Osteoblast (primary cell): ENCODE results near the gene LRFN4. TPM values are rescaled to one million over a fixed set of nuclear protein-coding genes. Genes with fewer than 3 reads are reported as not detected.

Source experiments
- DNase-seq: peaks from one replicate; pipeline ENCODE4 v3.0.0; 2011; ENCODE audit warnings: low spot score, mixed read lengths; ENCODE audit not compliant: insufficient read length; ENCODE audit errors: missing footprints
- H2AFZ ChIP-seq: 2 replicates; pipeline ENCODE4 v1.6.0; 2011; ENCODE audit warnings: mild to moderate bottlenecking, low read length
- H3K27ac ChIP-seq: 2 replicates; pipeline ENCODE4 v1.5.1; 2011; ENCODE audit warnings: mild to moderate bottlenecking, low read depth, low read length, moderate library complexity
- H3K27me3 ChIP-seq: 2 replicates; pipeline ENCODE4 v1.6.0; 2012; ENCODE audit warnings: mild to moderate bottlenecking, control low read depth, inconsistent platforms, low read length, moderate library complexity; ENCODE audit not compliant: insufficient read depth
- H3K36me3 ChIP-seq: 2 replicates; pipeline ENCODE4 v1.5.1; 2011; ENCODE audit warnings: mild to moderate bottlenecking, low read length, control low read depth, moderate library complexity; ENCODE audit not compliant: insufficient read depth
- H3K4me1 ChIP-seq: 2 replicates; pipeline ENCODE4 v1.5.1; 2011; ENCODE audit warnings: mild to moderate bottlenecking, low read length, control low read depth, moderate library complexity; ENCODE audit not compliant: insufficient read depth
- H3K4me2 ChIP-seq: 2 replicates; pipeline ENCODE4 v1.6.0; 2011; ENCODE audit warnings: mild to moderate bottlenecking, low read length; ENCODE audit not compliant: insufficient read depth
- H3K4me3 ChIP-seq: fragments of 200-600 bp; sonication (generic); 3 replicates; pipeline ENCODE4 v1.5.1; 2012; ENCODE audit warnings: mild to moderate bottlenecking, low read length, inconsistent platforms; ENCODE audit not compliant: insufficient read depth
- H3K79me2 ChIP-seq: 2 replicates; pipeline ENCODE4 v1.6.0; 2012; ENCODE audit warnings: mild to moderate bottlenecking, low read length, control low read depth, inconsistent platforms; ENCODE audit not compliant: insufficient read depth
- H3K9me3 ChIP-seq: 2 replicates; pipeline ENCODE4 v1.5.1; 2011; ENCODE audit warnings: low read depth, low read length, control low read depth
- H4K20me1 ChIP-seq: 2 replicates; pipeline ENCODE4 v1.6.0; 2012; ENCODE audit warnings: mild to moderate bottlenecking, low read length, control low read depth; ENCODE audit not compliant: insufficient read depth
- CTCF ChIP-seq: IDR thresholded peaks from 2 replicates; pipeline ENCODE4 v1.5.1; 2011; ENCODE audit warnings: mild to moderate bottlenecking, low read depth, low read length, moderate library complexity; ENCODE audit errors: extremely low read depth
- total RNA-seq: library from RNA; depleted of rRNA; stranded (reverse); fragments of >200 nt; gene quantifications from 2 replicates; pipeline ENCODE4 v1.2.3, GENCODE V29; 2012

Gene LRFN4
- total RNA-seq, 1 donor = 16.3 TPM

- Histone ChIP-seq H3K9me3 (no peaks in the 10 kb centered on the region), H3K4me3 (no peak overlapping the region), H3K4me1 (peaks cover 10% of the 10 kb centered on the region), H3K4me2 (no peak overlapping the region), H3K27ac (no peak overlapping the region), H3K79me2 (no peaks in the 10 kb centered on the region), H4K20me1 (no peaks in the 10 kb centered on the region), H2AFZ (no peak overlapping the region), H3K36me3 (no peaks in the 10 kb centered on the region), H3K27me3 (no peaks in the 10 kb centered on the region)
- TF ChIP-seq CTCF = no peak
- DNase-seq = no peak
Measured at GRCh38 chr11:66815646-66816045, 41.2 kb upstream of the LRFN4 start.

GRCh38 chr11:66818231-66818955, 38.5 kb upstream of the LRFN4 start:
- TF ChIP-seq CTCF = no peak
- no peak for DNase-seq
- no peak overlapping the region for H3K27ac ChIP-seq
- H3K36me3 ChIP-seq = no peaks in the 10 kb centered on the region
- H3K4me3 ChIP-seq = no peak overlapping the region
- no peaks in the 10 kb centered on the region for H4K20me1 ChIP-seq
- H3K27me3 ChIP-seq = no peaks in the 10 kb centered on the region
- no peaks in the 10 kb centered on the region for H3K79me2 ChIP-seq
- no peaks in the 10 kb centered on the region for H3K9me3 ChIP-seq
- no peak overlapping the region for H2AFZ ChIP-seq
- H3K4me1 ChIP-seq = peaks cover 10% of the 10 kb centered on the region
- H3K4me2 ChIP-seq = no peak overlapping the region

- no peak for DNase-seq
- Histone ChIP-seq H3K4me2 (no peak overlapping the region), H2AFZ (no peak overlapping the region), H3K27me3 (no peaks in the 10 kb centered on the region), H3K4me1 (peaks cover 7% of the 10 kb centered on the region), H4K20me1 (no peaks in the 10 kb centered on the region), H3K4me3 (no peak overlapping the region), H3K9me3 (no peaks in the 10 kb centered on the region), H3K27ac (no peak overlapping the region), H3K36me3 (no peaks in the 10 kb centered on the region), H3K79me2 (no peaks in the 10 kb centered on the region)
- TF ChIP-seq CTCF = no peak
Measured at GRCh38 chr11:66820381-66820780, 36.5 kb upstream of the LRFN4 start.

- no peak overlapping the region for H3K4me3 ChIP-seq
- H3K4me2 ChIP-seq = no peak overlapping the region
- no peak for DNase-seq
- peaks cover 2% of the 10 kb centered on the region for H3K4me1 ChIP-seq
- no peak for TF ChIP-seq CTCF
- H3K9me3 ChIP-seq = no peaks in the 10 kb centered on the region
- no peaks in the 10 kb centered on the region for H4K20me1 ChIP-seq
- no peak overlapping the region for H3K27ac ChIP-seq
- no peak overlapping the region for H2AFZ ChIP-seq
- no peaks in the 10 kb centered on the region for H3K79me2 ChIP-seq
- H3K27me3 ChIP-seq = no peaks in the 10 kb centered on the region
- H3K36me3 ChIP-seq = no peaks in the 10 kb centered on the region
Measured at GRCh38 chr11:66820901-66821300, 36.0 kb upstream of the LRFN4 start.
